HTR-8/SVneo (cell line): ENCODE results near the gene SCN7A.
"Not testable (repeated sequence)": the region's sequence is repeated elsewhere in the genome, so short reads cannot be mapped to it uniquely, and the experiment has no call there.

Experiments used
- DNase-seq: peaks from one replicate; pipeline ENCODE4 v3.0.0; 2011; ENCODE audit warnings: low spot score, mixed read lengths; ENCODE audit not compliant: insufficient read length
- FAIRE-seq: peaks from 2 replicates; lab custom pipeline; 2011; peaks lifted over from hg19 to GRCh38; lab: Jason Lieb, UNC

Gene SCN7A

DNA sequence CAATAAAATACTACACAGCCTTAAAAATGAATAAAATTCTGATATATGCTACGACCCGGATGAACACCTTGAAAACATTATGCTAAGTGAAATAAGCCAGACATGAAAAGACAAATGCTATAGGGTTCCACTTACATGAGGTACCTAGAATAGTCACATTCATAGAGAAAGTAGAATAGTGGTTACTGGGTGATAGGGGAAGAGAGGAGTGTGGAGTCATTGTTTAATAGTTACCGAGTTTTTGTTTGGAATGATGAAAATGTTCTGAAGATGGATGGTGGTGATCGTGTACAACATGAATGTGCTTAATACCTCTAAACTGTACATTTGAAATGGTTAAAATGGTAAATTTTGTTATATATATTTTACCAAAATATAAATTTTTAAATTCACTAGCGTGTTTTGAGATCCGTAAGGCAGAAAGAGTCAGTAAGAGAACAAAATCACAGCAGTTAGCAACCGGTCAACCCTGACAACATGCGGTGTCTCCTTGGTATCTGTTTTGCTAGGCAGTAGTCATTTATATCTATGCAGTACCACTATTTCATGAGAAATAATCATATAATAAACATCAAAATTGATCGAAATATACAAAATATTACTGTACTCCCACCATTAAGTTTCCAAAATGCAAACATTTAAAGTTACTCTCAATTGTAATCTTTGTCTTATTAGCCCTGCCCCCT is 129.4 kb downstream of the SCN7A start:
- FAIRE-seq (no peak), DNase-seq (no peak)

DNA sequence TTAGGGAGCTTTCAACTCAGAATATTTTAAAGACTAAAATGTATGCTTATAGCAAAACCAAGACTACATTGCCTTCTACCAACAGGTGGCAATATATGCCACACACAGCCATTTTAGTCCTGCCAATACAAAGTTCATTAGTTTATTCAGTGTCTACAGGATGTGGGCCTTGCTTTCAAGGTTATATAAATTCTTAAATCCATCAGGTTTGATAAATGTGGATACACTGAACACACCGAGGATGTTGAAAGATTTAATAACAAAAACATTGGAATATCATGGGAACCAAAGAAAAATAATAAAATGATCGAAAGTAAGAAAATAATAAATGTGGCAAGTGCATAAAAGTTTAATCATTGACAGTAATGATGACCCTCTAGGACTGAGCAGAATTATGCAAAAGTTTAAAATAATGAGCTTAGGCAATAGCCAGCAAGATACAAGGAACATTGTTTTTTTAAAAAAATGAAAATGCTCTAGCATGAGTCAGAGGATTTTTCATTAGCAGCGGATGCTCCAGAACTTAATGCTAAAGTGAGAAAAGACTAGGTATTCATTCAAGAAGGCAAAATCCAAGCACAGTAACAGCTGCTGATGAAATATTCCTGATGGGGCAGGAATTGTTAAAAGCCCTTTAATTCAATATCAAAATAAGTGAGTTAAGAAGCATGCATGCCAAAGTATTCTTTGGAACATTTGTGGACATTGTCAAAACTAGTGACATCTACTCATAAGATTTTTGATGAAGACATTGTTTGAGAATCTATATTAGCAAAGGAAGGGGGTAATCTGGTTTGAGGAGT is 132.5 kb downstream of the SCN7A start:
- no peak for FAIRE-seq
- no peak for DNase-seq

DNA sequence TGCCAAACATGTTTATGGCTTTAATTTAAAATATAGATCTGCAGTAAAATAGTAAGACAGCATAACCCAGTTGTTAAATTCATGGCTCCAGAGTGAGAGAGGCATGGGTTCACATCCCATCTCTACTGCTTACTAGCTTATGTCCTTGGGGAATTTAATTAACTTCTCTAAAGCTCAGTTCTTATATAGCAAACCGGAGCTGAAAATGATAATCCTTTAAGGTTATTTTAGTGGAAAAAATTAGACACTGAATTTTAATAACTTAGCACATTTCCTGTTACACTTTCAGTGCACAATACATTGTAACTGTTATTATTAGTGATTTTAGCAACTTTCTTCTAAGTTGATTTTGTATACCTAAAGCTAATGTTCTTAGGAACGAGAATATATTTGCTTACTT is 133.1 kb downstream of the SCN7A start:
- no peak for DNase-seq
- FAIRE-seq: no peak

DNA sequence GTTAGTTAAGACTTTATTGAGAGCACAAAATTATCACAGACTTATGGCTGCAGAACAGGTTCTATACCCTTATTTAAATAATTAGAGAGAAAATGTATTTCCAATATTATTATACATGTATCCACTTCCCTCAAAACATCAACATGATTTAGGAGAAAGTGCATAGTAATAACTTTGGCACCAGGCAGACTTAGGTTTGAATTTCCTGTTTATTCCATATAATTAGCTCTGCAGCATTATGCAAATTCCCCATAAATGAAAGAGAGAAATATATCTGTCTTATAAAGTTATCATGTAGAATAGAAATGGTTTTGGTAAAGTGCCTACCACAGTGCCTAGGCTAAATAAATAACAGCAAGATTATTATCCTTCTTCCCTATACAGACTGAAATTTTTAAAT is 133.6 kb downstream of the SCN7A start:
- FAIRE-seq: no peak

DNA sequence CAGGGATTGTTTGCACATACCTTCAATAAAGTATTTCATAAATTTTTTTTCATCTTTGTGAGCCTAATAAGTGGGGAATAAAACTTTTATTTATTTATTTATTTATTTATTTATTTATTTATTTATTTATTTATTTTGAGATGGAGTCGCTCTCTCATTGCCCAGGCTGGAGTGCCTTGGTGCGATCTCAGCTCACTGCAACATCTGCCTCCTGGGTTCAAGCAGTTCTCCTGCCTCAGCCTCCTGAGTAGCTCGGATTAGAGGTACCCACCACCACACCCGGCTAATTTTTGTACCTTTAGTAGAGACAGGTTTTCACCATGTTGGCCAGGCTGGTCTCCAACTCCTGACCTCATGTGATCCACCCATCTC is 136.1 kb downstream of the SCN7A start:
- not testable (repeated sequence) for DNase-seq, FAIRE-seq

More for the DNA sequence above, 133.6 kb downstream of the SCN7A start:
- no peak for DNase-seq

DNA sequence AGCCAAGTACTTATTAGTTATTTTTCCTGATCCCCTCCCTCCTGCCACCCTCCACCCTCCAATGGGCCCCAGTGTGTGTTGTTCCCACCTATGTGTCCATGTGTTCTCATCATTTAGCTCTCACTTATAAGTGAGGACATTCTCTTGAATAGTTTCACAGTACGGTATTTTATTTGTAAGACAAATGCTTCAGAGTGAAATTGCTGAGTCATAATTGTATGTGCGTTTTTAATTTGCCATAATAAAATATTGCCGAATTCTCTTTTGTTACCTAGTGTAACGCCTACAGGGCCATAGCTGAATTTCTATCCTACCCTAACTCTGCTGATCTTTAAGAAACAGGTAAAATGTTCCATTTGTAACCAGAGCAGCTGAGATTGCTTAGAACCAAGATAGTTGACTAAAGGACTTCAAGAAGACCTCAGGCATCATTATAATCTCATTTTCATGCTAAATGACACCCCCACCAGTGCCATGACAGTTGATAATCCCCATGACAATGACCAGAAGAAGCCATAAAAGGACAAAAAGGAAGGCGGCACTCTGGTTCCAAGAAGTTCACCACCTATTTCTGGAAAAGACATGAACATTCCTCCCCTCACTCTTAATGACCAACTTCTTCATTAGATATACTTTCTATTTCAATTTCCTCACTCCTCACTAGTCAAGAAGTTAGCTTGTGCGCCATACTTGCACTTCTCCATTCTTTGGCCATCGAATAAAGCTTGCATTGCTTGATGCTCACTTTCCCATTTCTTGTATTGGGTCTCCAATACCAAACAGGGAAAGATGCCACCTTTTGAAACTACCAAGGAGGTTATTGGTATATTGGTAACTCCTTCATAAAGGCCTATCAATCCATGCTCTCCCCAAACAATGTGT is 136.7 kb downstream of the SCN7A start:
- FAIRE-seq (no peak), DNase-seq (no peak)
